GM12872 (cell line): ENCODE data around the gene ZNF814.
"Not testable (repeated sequence)": the region's sequence is repeated elsewhere in the genome, so short reads cannot be mapped to it uniquely, and the experiment has no call there.

Source experiments
- TF ChIP-seq, protein P1 (sequence below): IDR thresholded peaks from 3 replicates; pipeline ENCODE4 v1.5.1; 2011; ENCODE audit warnings: low read depth, mild to moderate bottlenecking, low read length, moderate library complexity; ENCODE audit not compliant: insufficient read depth

The ZNF814 gene

DNA sequence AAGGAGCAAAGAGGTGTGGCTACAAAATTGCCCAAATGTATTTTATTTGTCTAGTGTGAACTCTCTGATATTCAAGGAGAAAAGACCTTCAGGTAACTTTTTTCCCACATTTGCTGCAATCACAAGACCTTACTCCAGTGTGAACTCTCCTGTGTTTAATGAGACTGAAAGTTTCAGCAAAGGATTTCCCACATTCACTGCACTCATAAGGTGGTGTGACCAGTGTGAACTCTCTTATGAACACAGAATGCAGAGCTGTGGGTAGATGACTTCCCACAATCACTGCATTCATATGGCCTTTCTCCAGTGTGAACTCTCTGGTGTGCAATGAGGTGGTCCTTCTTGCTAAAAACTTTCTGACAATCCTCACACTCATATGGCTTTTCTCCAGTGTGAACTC, 16.4 kb downstream of the ZNF814 start:
- TF ChIP-seq, protein P1, sequence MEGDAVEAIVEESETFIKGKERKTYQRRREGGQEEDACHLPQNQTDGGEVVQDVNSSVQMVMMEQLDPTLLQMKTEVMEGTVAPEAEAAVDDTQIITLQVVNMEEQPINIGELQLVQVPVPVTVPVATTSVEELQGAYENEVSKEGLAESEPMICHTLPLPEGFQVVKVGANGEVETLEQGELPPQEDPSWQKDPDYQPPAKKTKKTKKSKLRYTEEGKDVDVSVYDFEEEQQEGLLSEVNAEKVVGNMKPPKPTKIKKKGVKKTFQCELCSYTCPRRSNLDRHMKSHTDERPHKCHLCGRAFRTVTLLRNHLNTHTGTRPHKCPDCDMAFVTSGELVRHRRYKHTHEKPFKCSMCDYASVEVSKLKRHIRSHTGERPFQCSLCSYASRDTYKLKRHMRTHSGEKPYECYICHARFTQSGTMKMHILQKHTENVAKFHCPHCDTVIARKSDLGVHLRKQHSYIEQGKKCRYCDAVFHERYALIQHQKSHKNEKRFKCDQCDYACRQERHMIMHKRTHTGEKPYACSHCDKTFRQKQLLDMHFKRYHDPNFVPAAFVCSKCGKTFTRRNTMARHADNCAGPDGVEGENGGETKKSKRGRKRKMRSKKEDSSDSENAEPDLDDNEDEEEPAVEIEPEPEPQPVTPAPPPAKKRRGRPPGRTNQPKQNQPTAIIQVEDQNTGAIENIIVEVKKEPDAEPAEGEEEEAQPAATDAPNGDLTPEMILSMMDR: no peak

DNA sequence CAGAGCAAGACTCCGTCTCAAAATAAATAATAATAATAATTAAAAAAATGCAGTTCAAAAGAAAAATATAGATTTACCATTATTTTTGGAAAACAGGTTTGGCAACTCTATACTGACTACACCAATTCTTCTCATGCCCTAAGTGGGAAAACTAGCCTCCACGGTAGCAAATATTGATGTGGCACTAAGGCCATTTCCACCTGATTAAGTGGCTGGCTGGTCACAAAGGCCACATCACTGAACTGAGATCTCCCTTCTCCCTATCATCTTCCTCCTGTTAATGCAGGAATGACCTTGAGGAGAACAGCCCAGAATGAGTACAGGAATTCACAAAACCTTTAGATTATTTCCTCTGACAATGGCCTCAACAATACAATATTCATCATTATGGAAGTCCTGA, 18.6 kb downstream of the ZNF814 start:
- TF ChIP-seq, protein P1: no peak

DNA sequence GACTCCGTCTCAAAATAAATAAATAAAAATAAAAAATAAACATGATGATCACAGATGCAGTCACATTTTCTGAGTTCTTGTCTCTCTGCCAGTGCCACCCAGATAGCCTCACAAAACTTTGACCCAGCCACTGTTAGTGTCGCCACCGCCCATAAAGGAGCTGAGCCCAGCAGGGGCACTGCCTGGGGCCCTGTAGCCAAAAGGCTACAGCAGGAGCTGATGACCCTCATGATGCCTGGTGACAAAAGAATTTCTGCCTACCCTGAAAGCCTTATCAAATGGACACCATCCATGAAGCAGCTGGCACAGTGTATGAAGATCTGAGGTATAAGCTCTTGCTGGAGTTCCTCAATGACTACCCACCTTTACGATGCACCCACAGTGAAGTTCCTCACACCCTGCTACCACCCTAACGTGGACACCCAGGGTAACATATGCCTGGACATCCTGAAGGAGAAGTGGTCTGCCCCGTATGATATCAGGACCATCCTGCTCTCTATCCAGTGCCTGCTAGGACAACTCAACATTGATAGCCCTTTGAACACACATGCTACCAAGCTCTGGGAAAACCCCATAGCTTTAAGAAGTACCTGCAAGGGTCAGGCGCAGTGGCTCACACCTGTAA, 20.9 kb downstream of the ZNF814 start:
- TF ChIP-seq, protein P1: no peak

DNA sequence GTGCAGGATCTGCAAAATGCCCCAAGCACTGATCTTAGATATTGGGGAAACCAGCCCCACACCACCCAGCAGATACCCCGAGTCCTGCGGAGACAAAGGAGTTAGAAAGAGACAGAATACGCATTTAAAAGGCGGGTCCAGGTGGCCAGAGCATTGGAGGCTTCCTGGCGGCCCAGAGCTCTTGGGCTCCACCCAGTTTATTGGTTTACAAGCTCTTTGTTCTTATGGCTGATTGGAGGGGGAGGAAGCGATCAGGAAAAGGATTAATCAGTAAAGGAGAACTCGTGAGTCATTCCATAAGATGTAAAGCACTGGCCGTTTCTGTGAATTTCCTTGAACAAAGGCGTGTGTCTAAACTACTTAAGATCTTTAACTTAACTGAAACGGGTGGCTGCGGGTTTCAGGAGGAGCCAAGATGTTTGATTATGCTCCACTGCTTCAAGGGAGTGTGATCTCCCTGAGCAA, 38.3 kb downstream of the ZNF814 start:
- TF ChIP-seq, protein P1: no peak

DNA sequence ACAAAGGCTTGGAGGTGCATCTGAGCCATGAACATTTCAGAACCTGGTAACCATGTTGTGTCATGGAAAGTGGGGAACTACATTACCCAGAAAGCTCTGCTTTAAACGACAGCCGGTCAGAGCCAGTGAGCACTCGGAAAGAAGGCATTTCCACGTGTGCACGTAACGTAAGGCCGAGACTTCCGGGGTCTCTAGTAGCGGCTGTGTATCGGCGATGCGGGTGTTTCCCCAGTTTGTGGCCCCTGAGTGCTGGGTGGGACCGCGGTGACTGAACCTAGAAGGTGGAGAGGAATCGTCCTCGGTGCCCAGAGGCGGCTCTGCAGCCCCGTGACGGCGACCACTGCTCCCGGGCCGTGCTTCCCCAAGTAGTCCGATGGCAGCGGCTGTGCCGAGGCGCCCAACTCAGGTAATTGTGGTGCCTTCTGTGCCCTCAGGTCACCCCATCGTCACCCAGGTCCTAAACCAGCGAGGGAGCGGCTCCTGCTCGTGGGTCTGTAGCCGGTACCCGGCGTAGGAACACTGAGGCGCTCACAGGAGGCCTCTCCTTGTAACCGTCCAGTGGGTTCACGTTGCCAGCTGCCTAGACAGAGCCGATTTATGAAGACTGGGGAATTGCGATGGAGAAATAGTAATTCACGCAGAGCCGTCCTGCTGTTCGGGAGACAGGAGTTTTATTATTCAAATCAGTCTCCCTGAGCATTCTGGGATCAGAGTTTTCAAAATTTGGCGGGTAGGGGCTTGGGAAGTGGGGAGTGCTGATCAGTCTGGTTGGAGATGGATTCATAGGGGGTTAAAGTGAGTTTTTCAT, 39.0 kb downstream of the ZNF814 start, which contains the start of gene ZNF587:
Gene ZNF587 (plus strand): TSS at position 194 of the 808 bp plus-strand sequence. CDS start 180 bp downstream, at position 374.
- TF ChIP-seq, protein P1: not testable (repeated sequence)

DNA sequence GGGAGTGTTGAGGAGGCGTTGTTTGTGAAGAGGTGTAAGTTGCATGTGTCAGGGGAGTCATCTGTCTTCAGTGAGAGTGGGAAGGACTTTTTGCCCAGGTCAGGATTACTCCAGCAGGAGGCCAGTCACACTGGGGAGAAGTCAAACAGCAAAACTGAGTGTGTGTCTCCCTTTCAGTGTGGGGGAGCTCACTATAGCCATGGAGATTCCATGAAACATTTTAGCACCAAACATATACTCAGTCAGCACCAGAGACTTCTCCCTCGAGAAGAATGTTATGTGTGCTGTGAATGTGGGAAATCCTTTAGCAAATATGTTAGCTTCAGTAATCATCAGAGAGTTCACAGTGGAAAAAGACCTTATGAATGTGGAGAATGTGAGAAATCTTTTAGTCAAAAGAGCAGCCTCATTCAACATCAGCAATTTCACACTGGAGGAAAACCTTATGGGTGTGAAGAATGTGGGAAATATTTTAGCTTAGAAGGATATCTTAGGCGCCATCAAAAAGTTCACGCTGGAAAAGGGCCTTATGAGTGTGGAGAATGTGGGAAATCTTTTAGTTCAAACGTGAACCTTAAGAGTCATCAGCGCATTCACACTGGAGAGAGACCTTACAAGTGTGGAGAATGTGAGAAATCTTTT, 47.6 kb downstream of the ZNF814 start:
- TF ChIP-seq, protein P1: no peak

DNA sequence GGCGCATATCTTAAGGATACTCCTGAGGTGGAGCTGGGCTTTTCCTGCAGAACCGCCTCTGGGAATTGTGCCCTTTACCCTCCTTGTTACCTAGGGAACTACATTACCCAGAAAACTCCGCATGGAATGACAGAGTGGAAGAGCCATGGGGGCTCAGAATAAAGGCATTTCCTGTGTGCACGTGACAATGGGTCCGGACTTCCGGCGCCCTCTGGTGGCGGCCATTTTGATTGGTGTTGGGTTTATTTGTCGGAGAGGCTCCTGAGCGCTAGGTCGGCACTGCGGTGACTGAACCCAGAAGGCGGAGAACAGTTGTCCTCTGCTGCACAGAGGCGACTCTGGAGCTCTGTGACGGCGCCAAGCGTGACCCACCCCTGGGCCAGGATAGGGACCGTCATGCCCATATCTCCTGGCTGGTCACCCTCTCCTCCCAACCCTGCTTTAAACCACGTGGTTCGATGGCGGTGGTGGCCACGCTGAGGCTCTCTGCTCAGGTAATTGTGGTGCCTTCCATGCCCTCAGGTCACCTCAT, 58.7 kb downstream of the ZNF814 start, which contains the start of gene ZNF587B:
Gene ZNF587B (plus strand): TSS at position 229 of the 532 bp plus-strand sequence. CDS start 230 bp downstream, at position 459.
- TF ChIP-seq, protein P1: peak; percentile 35; the same call in 2 of the 3 replicates
